GM18951 (cell line): ENCODE data around the gene FOXB2.
"Not testable (repeated sequence)": the region's sequence is repeated elsewhere in the genome, so short reads cannot be mapped to it uniquely, and the experiment has no call there.

Experiments used
- POLR2A ChIP-seq: IDR thresholded peaks from 4 replicates; pipeline ENCODE4 v1.6.1; 2011; ENCODE audit warnings: mild to moderate bottlenecking; ENCODE audit not compliant: insufficient read length, insufficient read depth; ENCODE audit errors: extremely low read depth
- in situ Hi-C: fragments of 300-500 bp; cut with MboI; formaldehyde crosslinking; loops from one replicate; pipeline ENCODE4 v1.12.0; 2022; ENCODE audit warnings: low sequenced_read_pairs, mixed read lengths, inconsistent platforms; ENCODE audit not compliant: unreplicated experiment

FOXB2 gene

GRCh38 chr9:77019926-77020412 lies 514 bp downstream of the FOXB2 start:
- no peak for TF ChIP-seq POLR2A
- in situ Hi-C loops, result no loop called here

GRCh38 chr9:77020413-77021290 lies 1.2 kb downstream of the FOXB2 start:
- in situ Hi-C loops, result no loop called here
- no peak for TF ChIP-seq POLR2A

DNA sequence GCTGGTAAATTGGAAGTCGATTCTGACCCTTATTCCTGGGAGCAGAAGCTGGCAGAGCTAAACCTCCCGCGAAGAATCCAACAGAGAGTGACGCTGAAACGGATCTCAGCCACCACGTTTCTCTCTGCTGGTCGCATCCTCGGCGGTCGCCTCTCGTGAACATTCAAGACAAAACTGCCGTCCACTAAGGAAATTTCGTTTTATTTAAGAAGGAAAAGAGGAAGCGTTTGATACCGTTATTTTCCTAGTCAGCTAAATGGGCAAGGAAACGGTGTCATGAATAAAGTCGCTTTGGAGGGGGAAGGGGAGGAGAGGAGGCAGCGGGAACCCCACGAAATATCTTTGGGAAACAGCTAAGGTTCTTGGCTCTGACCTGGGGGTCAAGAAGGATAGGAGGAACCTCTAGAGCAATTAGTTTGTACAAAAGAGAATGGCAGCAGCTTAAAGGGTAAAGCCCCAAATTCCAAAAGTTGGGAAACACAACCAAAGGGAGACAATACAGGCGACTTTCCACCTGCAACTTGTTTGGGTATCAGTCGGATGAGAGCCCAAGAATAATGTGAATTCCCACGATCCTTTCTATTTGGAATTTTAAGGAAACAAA lies 1.9 kb downstream of the FOXB2 start:
- in situ Hi-C loops, result no loop called here
- no peak for TF ChIP-seq POLR2A

GRCh38 chr9:77021922-77022782 lies 2.7 kb downstream of the FOXB2 start:
- TF ChIP-seq POLR2A, result no peak
- in situ Hi-C loops, result no loop called here

- in situ Hi-C loops, result no loop called here
- TF ChIP-seq POLR2A, result no peak
These were observed 3.5 kb downstream of the FOXB2 start for GRCh38 chr9:77022783-77023440.

DNA sequence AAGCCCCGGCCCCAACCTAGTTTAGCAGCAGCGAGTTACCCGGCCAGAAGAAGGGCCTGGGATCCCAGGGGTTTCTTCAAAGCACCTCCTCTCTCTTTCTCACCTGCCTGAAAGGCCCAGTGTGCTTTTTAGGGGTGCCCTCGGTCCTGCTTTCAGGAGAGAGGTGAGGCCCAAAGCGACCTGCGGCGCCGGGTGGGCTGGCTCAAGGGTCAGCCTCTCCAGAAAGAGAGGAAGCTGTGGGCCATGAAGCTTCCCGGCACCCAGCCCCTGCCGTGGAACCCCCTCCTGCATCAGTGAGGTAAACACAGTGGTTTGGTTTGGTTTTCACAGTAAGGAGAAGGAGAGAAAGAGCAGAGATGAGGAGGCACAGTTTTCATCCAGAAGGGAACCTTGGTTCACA lies 4.3 kb downstream of the FOXB2 start:
- no peak for TF ChIP-seq POLR2A
- in situ Hi-C loops, result no loop called here

DNA sequence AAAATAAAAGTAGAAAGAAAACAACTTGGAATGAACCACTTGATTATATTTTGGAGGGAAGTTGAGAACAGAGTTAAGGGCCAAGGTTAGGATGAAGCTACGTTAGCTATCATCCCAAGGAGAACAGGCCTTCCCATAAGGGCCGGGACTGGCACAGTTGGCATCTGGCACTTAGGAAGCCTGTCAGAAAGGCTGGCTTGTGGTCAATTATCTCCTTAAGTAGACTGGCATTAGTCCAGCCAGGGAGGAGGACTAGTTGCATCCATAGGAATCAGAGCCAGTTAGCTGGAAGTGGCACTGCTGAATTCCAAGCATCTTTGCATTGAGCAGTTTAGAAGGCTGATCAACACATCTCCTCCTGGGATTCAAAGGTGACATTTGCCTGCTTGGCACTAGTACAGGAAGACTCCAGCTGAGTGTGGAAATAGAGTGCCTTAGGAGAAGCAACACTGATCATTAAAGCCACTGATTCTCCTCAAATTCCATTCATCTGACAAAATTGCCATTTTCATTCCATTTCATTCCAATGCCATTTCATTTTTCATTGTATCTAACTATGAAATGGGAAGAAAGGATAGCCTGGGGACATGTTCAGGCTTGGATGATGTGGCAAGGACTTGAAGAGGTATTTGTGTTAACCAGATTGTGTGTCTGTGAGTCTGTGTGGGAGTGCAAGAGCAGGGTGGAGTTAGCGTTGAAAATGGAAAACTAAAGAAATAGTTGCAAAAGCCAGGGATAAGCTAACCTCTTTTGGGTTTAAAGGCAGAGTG lies 5.5 kb downstream of the FOXB2 start:
- in situ Hi-C loops, result no loop called here
- TF ChIP-seq POLR2A, result no peak

- in situ Hi-C loops, result no loop called here
- no peak for TF ChIP-seq POLR2A
These were observed 9.0 kb downstream of the FOXB2 start for GRCh38 chr9:77028478-77028877.

DNA sequence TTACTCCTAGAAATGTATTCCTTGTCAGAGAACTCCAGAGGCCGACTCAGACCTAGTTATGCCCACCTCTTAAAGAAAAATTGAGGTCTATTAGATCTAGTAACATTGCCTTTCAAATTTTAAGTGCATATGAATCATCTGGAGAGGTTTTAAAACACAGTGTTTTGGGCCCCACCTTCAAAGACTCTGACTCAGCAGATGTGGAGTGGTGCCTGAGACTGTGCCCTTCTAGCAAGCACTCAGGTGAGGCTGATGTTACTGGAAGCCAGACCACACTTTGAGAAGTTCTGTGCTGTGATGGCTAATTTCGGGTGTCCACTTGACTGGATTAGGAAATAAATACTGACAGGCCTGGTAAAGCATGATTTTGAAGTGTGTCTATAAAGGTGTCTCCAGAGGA lies 10.6 kb downstream of the FOXB2 start:
- TF ChIP-seq POLR2A, result no peak
- in situ Hi-C loops, result no loop called here

DNA sequence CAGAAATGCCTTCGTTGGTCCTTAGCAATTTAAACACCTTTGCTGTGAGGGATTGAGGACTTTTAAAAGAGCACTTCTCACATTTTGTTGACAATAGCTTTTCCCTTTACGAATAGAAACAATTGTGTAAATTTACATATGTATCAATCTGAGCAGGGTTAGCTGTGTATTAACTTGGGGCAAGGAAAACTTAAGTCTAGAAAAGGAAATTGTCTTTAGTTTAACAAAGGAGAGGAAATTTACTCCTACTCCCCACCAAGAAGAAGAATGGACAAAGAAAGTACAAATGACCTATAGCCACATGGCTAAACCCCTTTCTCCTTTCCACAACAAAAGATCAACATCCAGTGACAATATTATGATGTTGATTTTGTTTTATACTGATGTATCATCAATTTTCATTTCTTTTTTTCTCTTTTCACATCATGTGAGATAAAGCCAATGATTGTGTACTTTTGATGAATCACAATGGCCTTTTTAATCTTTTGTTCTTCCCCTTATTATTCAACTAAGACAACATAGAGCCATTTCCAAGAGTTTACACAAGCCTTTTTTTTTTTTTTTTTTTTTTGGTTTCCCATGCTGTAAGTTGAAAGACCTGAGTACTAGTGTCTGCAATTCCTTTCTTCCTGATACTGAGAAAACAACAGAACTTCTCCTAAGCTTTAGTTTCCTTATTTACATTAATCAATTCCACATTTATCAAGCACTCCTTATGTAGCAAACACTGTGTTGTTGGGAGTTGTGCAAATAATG lies 19.0 kb downstream of the FOXB2 start:
- no peak for TF ChIP-seq POLR2A
- in situ Hi-C loops, result no loop called here

- in situ Hi-C loops, result no loop called here
- no peak for TF ChIP-seq POLR2A
These were observed 20.9 kb downstream of the FOXB2 start for GRCh38 chr9:77040340-77040739.

- in situ Hi-C loops, result not testable (repeated sequence)
These were observed 24.3 kb downstream of the FOXB2 start for GRCh38 chr9:77043743-77044142.

DNA sequence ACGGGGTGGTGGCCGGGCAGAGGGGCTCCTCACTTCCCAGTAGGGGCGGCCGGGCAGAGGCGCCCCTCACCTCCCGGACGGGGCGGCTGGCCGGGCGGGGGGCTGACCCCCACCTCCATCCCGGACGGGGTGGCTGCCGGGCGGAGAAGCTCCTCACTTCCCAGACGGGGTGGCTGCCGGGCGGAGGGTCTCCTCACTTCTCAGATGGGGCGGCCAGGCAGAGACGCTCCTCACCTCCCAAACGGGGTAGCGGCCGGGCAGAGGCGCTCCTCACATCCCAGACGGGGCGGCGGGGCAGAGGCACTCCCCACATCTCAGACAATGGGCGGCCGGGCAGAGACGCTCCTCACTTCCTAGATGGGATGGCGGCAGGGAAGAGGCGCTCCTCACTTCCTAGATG lies 41.2 kb downstream of the FOXB2 start:
- in situ Hi-C loops, result not testable (repeated sequence)
